AG09319 (cell line): ENCODE data around the gene ARHGAP26.

Experiments
- DNase-seq: peaks from one replicate; pipeline ENCODE4 v3.0.0-alpha.2; 2010; ENCODE audit warnings: low read depth; ENCODE audit errors: extremely low read depth
- CTCF ChIP-seq: IDR thresholded peaks from 2 replicates; pipeline ENCODE4 v1.5.1; 2011; ENCODE audit warnings: low read depth, mild to moderate bottlenecking, inconsistent platforms, low read length, moderate library complexity

ARHGAP26 gene

GRCh38 chr5:143182901-143183820 is 413.0 kb downstream of the ARHGAP26 start:
- DNase-seq: no peak
- no peak for TF ChIP-seq CTCF

GRCh38 chr5:143183989-143184388 is 413.8 kb downstream of the ARHGAP26 start:
- no peak for TF ChIP-seq CTCF
- DNase-seq: no peak

- TF ChIP-seq CTCF: no peak
- DNase-seq: no peak
Measured at GRCh38 chr5:143186623-143187022, 416.4 kb downstream of the ARHGAP26 start.

GRCh38 chr5:143187495-143187894 is 417.3 kb downstream of the ARHGAP26 start:
- no peak for TF ChIP-seq CTCF
- DNase-seq: no peak

- no peak for DNase-seq
- TF ChIP-seq CTCF: no peak
Measured at GRCh38 chr5:143188083-143188482, 417.9 kb downstream of the ARHGAP26 start.

- TF ChIP-seq CTCF: no peak
- DNase-seq: no peak
Measured at GRCh38 chr5:143188692-143189091, 418.5 kb downstream of the ARHGAP26 start.

GRCh38 chr5:143190260-143190810 is 420.2 kb downstream of the ARHGAP26 start:
- DNase-seq: no peak
- no peak for TF ChIP-seq CTCF
